ENCODE results near the gene HCLS1. TPM values are rescaled to one million over a fixed set of nuclear protein-coding genes. Genes with fewer than 3 reads are reported as not detected.

Gene HCLS1
- total RNA-seq, 1 donor from 2014 or later = 45.8 TPM

DNA sequence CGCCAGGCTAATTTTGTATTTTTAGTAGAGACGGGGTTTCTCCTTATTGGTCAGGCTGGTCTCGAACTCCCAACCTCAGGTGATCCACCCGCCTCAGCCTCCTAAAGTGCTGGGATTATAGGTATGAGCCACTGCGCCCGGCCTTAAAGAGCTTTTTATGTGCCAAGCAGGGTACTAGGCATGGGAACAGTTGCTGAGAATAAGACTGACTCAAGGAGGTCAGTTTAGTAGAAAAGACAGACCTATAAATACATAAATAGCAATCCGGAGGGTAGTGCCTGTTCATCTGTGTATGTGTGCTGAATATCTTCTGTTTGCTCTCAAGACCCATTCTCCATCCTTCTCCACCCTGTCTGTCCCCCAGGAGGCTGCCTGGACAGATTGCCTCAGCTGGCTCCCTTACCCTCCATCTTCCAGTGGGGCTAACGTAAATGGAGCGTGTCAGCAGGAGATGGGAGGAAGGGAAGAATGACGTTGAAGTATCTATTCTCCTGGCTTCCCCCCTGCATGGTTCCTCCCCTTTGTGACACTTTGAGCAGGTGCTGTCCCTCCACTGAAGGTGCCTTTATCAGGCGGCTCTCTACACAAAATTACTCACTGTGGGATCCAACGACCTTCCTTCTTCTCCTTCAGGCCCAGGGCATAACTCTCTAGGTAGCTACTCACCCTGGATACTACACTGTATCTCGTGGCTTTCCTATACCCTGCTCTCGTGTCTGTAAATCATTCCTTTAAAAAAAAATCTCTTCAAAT, 36.4 kb downstream of the HCLS1 start:
- Mint-ChIP-seq H3K27ac (ENCODE audit: unreplicated experiment) (no peak overlapping the region), H3K9me3 (ENCODE audit: unreplicated experiment) (no peaks in the 10 kb centered on the region), H3K36me3 (ENCODE audit: low read depth, unreplicated experiment) (no peaks in the 10 kb centered on the region), H3K4me3 (ENCODE audit: unreplicated experiment) (no peak overlapping the region), H3K27me3 (ENCODE audit: unreplicated experiment) (no peaks in the 10 kb centered on the region), H3K4me1 (ENCODE audit: unreplicated experiment) (peaks cover 6% of the 10 kb centered on the region)
- TF ChIP-seq, protein P1, sequence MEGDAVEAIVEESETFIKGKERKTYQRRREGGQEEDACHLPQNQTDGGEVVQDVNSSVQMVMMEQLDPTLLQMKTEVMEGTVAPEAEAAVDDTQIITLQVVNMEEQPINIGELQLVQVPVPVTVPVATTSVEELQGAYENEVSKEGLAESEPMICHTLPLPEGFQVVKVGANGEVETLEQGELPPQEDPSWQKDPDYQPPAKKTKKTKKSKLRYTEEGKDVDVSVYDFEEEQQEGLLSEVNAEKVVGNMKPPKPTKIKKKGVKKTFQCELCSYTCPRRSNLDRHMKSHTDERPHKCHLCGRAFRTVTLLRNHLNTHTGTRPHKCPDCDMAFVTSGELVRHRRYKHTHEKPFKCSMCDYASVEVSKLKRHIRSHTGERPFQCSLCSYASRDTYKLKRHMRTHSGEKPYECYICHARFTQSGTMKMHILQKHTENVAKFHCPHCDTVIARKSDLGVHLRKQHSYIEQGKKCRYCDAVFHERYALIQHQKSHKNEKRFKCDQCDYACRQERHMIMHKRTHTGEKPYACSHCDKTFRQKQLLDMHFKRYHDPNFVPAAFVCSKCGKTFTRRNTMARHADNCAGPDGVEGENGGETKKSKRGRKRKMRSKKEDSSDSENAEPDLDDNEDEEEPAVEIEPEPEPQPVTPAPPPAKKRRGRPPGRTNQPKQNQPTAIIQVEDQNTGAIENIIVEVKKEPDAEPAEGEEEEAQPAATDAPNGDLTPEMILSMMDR (IDR thresholded peaks at IDR 0.05; ENCODE audit: unreplicated experiment) = no peak
- no peak for DNase-seq (ENCODE audit: low spot score)

DNA sequence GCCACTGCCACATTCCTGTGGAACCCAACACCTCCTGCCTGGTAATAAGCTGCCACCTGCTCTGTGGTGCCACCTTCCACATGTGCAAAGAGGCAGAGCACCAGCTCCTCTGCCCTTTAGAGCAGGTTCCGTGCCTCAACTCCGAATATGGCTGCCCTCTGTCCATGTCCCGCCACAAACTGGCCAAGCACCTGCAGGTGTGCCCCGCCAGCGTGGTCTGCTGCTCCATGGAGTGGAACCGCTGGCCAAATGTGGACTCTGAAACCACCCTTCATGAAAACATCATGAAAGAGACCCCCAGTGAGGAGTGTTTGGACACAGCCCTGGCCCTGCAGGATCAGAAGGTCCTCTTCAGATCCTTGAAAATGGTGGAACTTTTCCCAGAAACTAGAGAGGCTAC, 39.2 kb downstream of the HCLS1 start:
- Mint-ChIP-seq H3K9me3 (ENCODE audit: unreplicated experiment) (no peaks in the 10 kb centered on the region), H3K27me3 (ENCODE audit: unreplicated experiment) (no peaks in the 10 kb centered on the region), H3K4me1 (ENCODE audit: unreplicated experiment) (peaks cover 6% of the 10 kb centered on the region), H3K36me3 (ENCODE audit: low read depth, unreplicated experiment) (no peaks in the 10 kb centered on the region), H3K27ac (ENCODE audit: unreplicated experiment) (no peak overlapping the region), H3K4me3 (ENCODE audit: unreplicated experiment) (no peak overlapping the region)
- no peak for DNase-seq (ENCODE audit: low spot score)
- TF ChIP-seq, protein P1 (IDR thresholded peaks at IDR 0.05; ENCODE audit: unreplicated experiment) = no peak

DNA sequence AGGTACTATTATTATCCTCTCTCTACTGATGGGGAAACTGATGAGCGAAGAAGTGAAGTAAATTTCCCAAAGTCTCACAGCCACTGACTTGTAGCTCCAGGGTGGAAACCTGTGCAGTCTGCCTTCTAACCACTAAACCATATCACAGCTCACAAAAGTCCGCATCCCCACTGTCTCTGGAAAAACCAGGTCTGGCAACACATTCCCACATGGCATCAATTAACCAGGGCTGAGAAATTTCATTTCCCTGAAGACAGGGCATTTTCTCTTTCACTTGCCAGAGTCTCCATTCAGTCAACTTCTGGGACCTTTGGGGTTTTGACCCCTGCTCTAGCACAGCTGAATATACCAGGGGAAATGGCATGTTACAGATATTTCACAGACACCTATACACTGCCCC, 41.0 kb downstream of the HCLS1 start:
- TF ChIP-seq, protein P1 (IDR thresholded peaks at IDR 0.05; ENCODE audit: unreplicated experiment) = no peak
- Mint-ChIP-seq H3K27me3 (ENCODE audit: unreplicated experiment) (no peaks in the 10 kb centered on the region), H3K9me3 (ENCODE audit: unreplicated experiment) (no peaks in the 10 kb centered on the region), H3K27ac (ENCODE audit: unreplicated experiment) (no peak overlapping the region), H3K36me3 (ENCODE audit: low read depth, unreplicated experiment) (no peaks in the 10 kb centered on the region), H3K4me3 (ENCODE audit: unreplicated experiment) (no peak overlapping the region), H3K4me1 (ENCODE audit: unreplicated experiment) (peaks cover 6% of the 10 kb centered on the region)
- DNase-seq (ENCODE audit: low spot score) = no peak

DNA sequence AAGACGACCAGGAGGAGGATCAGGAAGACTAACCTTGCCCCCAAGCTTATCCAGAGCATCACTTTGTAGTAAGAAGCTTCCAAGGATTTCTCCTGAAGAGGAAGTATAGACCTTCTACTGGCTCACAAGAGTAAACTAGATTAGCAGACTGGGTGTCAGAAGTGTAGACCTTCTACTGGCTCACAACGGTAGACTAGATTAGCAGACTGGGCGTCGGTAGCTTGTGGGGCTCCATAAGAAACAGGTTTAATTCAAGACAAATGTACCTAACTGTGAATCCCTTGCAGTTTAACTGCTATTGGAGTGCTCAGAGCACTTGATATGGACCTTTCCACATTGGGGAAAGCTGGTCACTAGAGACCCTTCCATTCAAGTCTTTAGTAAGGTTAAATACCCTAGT, 54.6 kb downstream of the HCLS1 start:
- H3K9me3 Mint-ChIP-seq (ENCODE audit: unreplicated experiment) = no peaks in the 10 kb centered on the region
- TF ChIP-seq, protein P1 (IDR thresholded peaks at IDR 0.05; ENCODE audit: unreplicated experiment) = no peak
- no peak overlapping the region for H3K27ac Mint-ChIP-seq (ENCODE audit: unreplicated experiment)
- DNase-seq (ENCODE audit: low spot score) = no peak
- H3K4me3 Mint-ChIP-seq (ENCODE audit: unreplicated experiment) = no peak overlapping the region
- H3K36me3 Mint-ChIP-seq (ENCODE audit: low read depth, unreplicated experiment) = no peaks in the 10 kb centered on the region
- H3K4me1 Mint-ChIP-seq (ENCODE audit: unreplicated experiment) = peaks cover 10% of the 10 kb centered on the region
- H3K27me3 Mint-ChIP-seq (ENCODE audit: unreplicated experiment) = no peaks in the 10 kb centered on the region

DNA sequence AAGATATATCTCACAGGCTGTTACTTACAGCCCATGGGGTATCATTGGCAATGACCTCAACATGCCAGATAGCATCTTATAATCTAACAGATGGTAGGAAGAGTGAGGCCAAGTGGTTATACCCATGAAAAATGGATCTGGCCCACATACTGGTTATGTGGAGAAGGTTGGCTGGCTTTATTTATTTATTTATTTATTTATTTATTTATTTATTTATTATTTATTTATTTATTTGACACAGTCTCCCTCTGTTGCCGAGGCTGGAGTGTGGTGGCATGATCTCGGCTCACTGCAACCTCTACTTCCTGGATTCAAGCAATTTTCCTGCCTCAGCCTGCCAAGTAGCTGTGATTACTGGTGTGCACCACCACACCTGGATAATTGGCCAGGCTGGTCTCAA, 55.9 kb downstream of the HCLS1 start:
- peaks cover 13% of the 10 kb centered on the region for H3K4me1 Mint-ChIP-seq (ENCODE audit: unreplicated experiment)
- H3K9me3 Mint-ChIP-seq (ENCODE audit: unreplicated experiment) = no peaks in the 10 kb centered on the region
- H3K4me3 Mint-ChIP-seq (ENCODE audit: unreplicated experiment) = no peak overlapping the region
- TF ChIP-seq, protein P1 (IDR thresholded peaks at IDR 0.05; ENCODE audit: unreplicated experiment) = no peak
- H3K27ac Mint-ChIP-seq (ENCODE audit: unreplicated experiment) = no peak overlapping the region
- no peaks in the 10 kb centered on the region for H3K36me3 Mint-ChIP-seq (ENCODE audit: low read depth, unreplicated experiment)
- no peaks in the 10 kb centered on the region for H3K27me3 Mint-ChIP-seq (ENCODE audit: unreplicated experiment)
- DNase-seq (ENCODE audit: low spot score) = no peak

All from endothelial cell (in vitro differentiated cells).